ENCODE data around the gene OAS2.
A peak's percentile ranks its signal among the peaks of the same experiment; 100 is the strongest.

The OAS2 gene

DNA sequence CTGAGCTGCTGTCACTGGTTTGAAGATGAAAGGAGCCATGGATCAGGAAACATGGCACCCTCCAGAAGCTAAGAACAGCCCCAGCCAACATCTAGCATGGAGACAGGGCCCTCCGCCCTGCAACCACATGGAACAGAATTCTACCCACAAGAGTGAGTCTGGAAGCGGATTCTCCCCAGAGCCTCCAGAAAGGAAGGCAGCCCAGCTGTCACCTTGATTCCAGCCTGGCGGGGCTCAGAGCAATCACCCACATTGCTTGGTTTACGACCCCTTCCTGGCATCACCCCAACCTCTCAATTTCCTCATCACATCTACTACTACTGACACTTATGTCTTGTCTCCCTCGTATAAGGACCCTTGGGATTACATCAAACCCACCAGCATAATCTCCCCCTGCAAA is 38.5 kb downstream of the OAS2 start:
- peaks cover 49% of the 10 kb centered on the region for H3K27me3 Mint-ChIP-seq (ENCODE audit: low read depth, poor library complexity)
- H3K4me1 Mint-ChIP-seq = peaks cover 6% of the 10 kb centered on the region
- no peak for DNase-seq
- no peak overlapping the region for H3K27ac Mint-ChIP-seq
- TF ChIP-seq, protein P1, sequence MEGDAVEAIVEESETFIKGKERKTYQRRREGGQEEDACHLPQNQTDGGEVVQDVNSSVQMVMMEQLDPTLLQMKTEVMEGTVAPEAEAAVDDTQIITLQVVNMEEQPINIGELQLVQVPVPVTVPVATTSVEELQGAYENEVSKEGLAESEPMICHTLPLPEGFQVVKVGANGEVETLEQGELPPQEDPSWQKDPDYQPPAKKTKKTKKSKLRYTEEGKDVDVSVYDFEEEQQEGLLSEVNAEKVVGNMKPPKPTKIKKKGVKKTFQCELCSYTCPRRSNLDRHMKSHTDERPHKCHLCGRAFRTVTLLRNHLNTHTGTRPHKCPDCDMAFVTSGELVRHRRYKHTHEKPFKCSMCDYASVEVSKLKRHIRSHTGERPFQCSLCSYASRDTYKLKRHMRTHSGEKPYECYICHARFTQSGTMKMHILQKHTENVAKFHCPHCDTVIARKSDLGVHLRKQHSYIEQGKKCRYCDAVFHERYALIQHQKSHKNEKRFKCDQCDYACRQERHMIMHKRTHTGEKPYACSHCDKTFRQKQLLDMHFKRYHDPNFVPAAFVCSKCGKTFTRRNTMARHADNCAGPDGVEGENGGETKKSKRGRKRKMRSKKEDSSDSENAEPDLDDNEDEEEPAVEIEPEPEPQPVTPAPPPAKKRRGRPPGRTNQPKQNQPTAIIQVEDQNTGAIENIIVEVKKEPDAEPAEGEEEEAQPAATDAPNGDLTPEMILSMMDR (IDR thresholded peaks at IDR 0.05) = no peak
- no peak overlapping the region for H3K4me3 Mint-ChIP-seq
- H3K36me3 Mint-ChIP-seq (ENCODE audit: low read depth) = no peaks in the 10 kb centered on the region
- peaks cover under 1% of the 10 kb centered on the region for H3K9me3 Mint-ChIP-seq

DNA sequence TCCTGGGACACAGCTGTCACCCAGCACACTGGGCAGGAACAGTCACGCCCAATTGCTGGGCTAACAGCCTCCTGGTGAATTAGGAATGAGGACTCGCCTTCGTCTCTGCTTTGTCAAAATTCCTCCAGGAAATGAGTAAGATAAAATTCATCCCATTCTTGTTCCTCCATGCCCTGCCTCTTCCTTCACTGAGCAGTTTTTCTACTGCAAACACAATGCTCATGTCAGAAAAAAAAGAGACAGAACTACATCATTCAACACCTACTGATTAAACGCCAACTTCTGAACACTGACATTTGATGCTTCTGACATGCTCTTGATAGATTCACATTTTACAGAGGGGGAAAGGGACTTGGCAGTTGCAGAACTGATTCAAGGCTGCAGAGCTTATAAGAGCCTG is 40.7 kb downstream of the OAS2 start:
- peaks cover 54% of the 10 kb centered on the region for H3K27me3 Mint-ChIP-seq (ENCODE audit: low read depth, poor library complexity)
- no peak overlapping the region for H3K27ac Mint-ChIP-seq
- H3K4me3 Mint-ChIP-seq = no peak overlapping the region
- DNase-seq = no peak
- no peaks in the 10 kb centered on the region for H3K9me3 Mint-ChIP-seq
- TF ChIP-seq, protein P1 (IDR thresholded peaks at IDR 0.05) = no peak
- H3K4me1 Mint-ChIP-seq = peaks cover 6% of the 10 kb centered on the region
- H3K36me3 Mint-ChIP-seq (ENCODE audit: low read depth) = no peaks in the 10 kb centered on the region

DNA sequence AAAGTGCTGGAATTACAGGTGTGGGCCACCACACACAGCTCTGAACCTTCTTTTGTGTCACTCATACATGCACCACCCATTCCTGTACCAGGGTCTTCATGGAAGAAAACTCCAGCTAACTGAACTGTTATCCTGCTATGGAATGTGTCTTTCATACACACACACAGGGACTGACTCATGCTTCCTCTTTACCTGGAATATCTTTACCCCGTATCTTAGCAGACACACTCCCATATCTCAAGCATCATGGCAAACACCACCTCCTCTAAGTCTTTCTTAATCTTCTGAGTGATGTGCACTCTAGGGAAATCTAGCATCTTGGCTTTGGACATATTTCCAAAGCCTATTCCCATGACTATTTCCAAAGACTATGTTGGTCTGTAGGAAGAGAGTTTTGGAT is 43.2 kb downstream of the OAS2 start:
- no peak for DNase-seq
- Mint-ChIP-seq H3K27ac (no peak overlapping the region), H3K36me3 (ENCODE audit: low read depth) (no peaks in the 10 kb centered on the region), H3K9me3 (peaks cover 12% of the 10 kb centered on the region), H3K4me1 (no peaks in the 10 kb centered on the region), H3K27me3 (ENCODE audit: low read depth, poor library complexity) (peaks cover 59% of the 10 kb centered on the region), H3K4me3 (no peak overlapping the region)
- TF ChIP-seq, protein P1 (IDR thresholded peaks at IDR 0.05) = no peak

DNA sequence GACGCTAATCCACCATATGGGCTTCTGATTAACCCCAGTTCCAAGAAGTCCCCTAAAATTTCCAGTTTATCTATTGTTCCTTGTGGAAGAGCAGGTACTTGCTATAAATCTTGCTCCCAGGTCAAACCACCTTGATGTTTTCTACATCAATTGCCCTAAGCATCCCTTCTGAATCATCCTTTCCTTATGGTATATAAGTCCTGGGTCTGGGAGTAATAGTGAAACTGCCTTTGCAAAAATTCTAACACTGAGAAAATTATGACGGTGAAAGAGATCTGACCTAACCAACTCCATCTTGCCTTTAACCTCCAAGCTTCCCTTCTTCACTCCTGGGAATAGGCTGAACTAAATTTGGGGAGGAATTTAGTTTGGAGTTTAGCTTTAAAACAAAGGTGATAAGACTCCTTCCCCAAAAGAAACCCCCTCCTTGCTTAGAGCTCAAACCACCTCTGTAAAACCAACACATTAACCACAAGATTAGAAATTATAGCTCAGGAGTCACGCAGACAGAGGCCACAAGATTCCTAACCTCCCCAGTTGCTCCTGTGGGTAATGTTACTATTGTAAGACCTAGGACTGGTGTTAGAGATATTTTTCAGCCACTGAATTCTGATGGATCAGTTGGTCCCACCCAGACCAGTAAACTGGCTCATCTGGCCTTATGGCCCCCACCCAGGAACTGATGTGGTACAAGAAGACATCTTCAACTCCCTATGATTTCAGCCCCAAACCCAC is 44.4 kb downstream of the OAS2 start:
- TF ChIP-seq, protein P1 (IDR thresholded peaks at IDR 0.05) = no peak
- H3K27ac Mint-ChIP-seq = no peak overlapping the region
- H3K4me1 Mint-ChIP-seq = no peaks in the 10 kb centered on the region
- no peaks in the 10 kb centered on the region for H3K36me3 Mint-ChIP-seq (ENCODE audit: low read depth)
- DNase-seq = no peak
- peaks cover 19% of the 10 kb centered on the region for H3K9me3 Mint-ChIP-seq
- H3K4me3 Mint-ChIP-seq = no peak overlapping the region
- peaks cover 56% of the 10 kb centered on the region for H3K27me3 Mint-ChIP-seq (ENCODE audit: low read depth, poor library complexity)

DNA sequence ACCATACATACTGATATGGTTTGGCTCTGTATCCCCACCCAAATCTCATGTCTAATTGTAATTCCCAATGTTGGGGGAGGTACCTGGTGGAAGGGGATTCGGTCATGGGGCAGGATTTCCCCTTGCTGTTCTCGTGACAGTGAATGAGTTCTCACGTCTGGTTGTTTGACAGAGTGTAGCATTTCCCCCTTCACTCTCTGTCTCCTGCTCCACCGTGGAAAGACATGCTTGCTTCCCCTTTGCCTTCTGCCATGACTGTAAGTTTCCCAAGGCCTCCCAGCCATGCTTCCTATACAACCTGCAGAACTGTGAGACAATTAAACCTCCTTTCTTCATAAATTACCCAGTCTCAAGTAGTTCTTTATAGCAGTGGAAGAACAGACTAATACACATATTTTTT is 49.4 kb downstream of the OAS2 start:
- no peak overlapping the region for H3K27ac Mint-ChIP-seq
- no peak for DNase-seq
- H3K4me1 Mint-ChIP-seq = no peaks in the 10 kb centered on the region
- H3K27me3 Mint-ChIP-seq (ENCODE audit: low read depth, poor library complexity) = peaks cover 53% of the 10 kb centered on the region
- H3K4me3 Mint-ChIP-seq = no peak overlapping the region
- peaks cover 22% of the 10 kb centered on the region for H3K9me3 Mint-ChIP-seq
- TF ChIP-seq, protein P1 (IDR thresholded peaks at IDR 0.05) = no peak
- no peaks in the 10 kb centered on the region for H3K36me3 Mint-ChIP-seq (ENCODE audit: low read depth)

DNA sequence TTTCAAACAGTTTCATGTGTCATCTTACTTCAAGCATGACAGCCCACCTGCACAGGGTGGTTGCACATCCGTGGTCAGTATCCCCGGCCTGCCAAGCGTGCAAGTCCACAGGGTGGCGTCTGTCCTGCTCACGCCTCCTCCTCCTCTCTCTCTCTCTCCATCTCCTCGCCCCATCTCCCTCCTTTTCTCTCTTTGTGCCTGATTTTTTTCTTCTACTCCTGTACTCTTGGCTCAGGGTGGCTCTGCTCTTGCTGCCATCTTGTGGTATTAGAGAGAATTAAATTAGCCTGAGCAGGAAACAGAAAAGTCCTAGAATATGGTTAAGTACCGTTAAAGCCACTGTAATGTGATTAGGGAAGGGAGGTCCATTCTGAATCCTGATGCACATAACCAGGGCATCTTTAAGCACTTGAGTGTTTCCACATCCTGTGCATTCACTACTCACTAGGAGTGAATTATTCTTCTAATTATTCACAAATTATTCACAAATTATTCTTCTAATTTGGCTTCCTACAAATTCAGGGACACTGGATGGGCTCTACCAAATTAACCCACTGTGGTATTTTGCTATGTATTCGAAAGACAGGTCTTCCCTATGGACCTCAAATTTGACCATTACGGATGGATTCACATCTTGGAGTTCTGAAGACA is 52.7 kb downstream of the OAS2 start:
- TF ChIP-seq, protein P1 (IDR thresholded peaks at IDR 0.05) = peak; percentile 65
- Mint-ChIP-seq H3K27ac (no peak overlapping the region), H3K4me1 (no peaks in the 10 kb centered on the region), H3K27me3 (ENCODE audit: low read depth, poor library complexity) (peaks cover 40% of the 10 kb centered on the region), H3K4me3 (no peak overlapping the region), H3K36me3 (ENCODE audit: low read depth) (no peaks in the 10 kb centered on the region), H3K9me3 (peaks cover 31% of the 10 kb centered on the region)
- DNase-seq = peak; percentile 38

All from nephron progenitor cell (in vitro differentiated cells).